Measurements from ENCODE around the gene SFRP5.

SFRP5 gene

DNA sequence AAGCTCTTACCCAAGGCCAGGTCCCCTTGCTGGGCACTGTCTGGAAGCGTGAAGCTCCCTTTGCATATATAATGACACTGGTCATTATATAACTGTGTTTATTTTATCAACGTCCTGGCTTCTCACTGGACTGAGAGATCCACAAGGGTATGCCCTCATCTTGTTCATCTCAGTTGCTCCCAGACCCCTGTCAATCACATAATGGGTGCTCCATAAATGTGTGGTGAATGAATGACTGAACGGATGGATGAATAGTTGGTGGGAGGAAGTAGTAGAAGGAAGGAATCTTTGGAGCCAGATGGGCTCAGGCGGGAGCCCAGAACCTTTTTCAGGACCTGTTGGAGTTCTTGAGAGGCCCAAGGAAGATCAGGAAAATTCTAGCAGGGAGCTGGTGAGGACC is 7.7 kb upstream of the SFRP5 start:
- TF ChIP-seq ZFX (IDR thresholded peaks at IDR 0.05), result no peak
- TF ChIP-seq, protein P1, sequence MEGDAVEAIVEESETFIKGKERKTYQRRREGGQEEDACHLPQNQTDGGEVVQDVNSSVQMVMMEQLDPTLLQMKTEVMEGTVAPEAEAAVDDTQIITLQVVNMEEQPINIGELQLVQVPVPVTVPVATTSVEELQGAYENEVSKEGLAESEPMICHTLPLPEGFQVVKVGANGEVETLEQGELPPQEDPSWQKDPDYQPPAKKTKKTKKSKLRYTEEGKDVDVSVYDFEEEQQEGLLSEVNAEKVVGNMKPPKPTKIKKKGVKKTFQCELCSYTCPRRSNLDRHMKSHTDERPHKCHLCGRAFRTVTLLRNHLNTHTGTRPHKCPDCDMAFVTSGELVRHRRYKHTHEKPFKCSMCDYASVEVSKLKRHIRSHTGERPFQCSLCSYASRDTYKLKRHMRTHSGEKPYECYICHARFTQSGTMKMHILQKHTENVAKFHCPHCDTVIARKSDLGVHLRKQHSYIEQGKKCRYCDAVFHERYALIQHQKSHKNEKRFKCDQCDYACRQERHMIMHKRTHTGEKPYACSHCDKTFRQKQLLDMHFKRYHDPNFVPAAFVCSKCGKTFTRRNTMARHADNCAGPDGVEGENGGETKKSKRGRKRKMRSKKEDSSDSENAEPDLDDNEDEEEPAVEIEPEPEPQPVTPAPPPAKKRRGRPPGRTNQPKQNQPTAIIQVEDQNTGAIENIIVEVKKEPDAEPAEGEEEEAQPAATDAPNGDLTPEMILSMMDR (conservative IDR thresholded peaks at IDR 0.05), result no peak
- no peak overlapping the region for H3K27ac ChIP-seq

DNA sequence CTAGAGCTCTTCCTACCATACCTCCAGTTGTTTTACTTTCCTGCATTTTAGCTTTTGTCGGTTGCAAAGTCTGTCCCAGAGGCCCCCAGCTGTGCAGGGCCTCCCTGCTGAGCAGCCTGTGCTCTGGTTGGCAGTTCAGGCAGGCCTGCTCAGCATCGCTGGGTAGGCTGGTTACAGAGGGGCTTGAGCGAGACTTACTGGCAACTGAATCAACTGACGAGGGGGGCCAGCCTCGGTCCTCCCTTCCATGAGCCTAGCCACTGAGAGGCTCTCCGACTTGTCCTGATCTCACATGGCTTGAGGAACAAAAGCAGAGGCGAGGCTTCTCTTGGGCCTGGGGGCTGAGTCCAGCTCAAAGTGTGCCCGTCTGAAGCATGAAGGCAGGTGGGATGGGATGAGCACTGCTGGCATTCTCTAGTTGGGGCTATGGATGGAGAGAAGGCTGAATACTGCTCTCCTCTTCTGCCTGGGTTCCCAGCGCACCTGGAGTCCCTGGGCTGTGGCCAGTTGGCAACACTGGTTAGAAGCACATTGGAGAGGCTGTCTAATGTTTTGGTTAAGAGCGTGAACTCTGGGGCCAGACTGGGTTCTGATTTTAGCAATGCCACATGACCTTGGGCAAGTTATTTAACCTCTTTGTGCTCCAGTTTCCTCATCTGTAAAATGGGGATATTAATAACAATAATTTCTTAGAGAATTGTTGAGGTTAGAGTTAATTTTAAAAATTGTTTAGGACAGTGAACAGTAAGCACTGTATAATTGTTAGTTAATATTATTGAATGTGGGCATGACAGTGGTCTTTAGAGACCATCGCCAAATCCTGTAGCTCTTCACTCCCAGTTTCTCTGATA is 6.9 kb upstream of the SFRP5 start:
- H3K27ac ChIP-seq, result no peak overlapping the region
- no peak for TF ChIP-seq ZFX (IDR thresholded peaks at IDR 0.05)
- TF ChIP-seq, protein P1 (conservative IDR thresholded peaks at IDR 0.05), result no peak

DNA sequence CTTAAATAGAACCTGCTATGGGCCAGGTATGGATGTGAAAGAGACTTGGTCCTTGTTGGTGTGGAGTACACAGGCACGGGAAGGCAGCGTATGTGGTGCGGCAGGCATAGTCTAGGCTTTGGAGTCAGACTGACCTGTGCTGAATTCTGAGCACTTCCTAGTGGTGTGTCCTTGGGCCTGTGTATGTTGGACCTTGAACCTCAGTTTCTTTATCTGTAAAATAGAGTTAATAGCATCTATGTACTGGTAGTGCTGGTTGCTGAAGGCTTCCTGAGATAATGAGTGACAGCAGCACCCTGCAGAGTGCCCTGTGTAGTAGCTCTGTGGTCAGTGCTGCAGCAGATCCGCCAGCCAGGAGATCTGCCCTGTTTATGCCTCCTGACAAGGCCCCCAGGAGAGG is 5.3 kb upstream of the SFRP5 start:
- TF ChIP-seq ZFX (IDR thresholded peaks at IDR 0.05), result no peak
- TF ChIP-seq, protein P1 (conservative IDR thresholded peaks at IDR 0.05), result no peak
- no peak overlapping the region for H3K27ac ChIP-seq

DNA sequence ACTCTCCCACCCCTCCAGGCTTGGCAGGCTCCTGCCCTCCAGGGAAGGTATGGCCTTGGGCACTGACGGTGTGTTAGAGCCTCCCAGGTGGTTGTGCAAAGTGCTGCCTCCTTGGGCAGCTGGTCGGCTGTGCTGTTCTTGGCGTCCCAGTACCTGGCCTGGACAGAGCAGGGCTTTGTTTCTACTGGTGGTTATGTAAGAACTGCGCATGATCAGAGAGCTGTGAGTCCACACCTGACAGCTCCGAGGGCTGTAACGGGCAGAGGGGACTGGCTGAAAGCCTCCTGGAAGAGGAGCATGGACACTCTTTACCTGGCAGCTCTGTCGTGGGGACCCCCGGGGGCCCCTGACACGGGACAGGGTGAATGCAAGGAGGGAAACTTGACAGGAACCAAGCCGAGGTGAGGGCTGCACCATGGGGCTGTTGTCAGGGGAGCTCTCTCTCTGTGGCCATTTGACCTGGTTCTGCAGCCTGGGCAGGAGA is 3.1 kb upstream of the SFRP5 start:
- TF ChIP-seq, protein P1 (conservative IDR thresholded peaks at IDR 0.05), result no peak
- no peak for TF ChIP-seq ZFX (IDR thresholded peaks at IDR 0.05)

DNA sequence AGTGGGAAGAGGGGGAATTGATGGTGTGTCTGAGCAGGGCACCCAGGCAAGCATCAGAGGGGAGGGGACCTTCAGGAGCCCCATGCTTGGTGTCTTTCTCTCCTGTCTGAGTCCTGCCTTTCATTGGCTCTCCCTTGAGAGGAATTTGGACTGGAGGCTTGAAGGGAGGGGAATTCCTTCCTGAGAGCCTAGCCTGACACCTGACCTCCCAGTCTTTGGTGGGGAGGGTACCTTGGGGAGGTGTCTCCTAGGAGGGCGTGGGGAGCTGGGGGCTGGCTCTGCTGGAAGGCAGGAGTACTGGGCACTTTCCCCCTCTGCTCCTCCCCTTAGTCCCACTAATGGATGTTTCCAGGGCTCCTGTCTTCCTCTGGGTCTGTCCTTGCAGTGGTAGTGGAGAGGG is 1.3 kb upstream of the SFRP5 start:
- H3K27ac ChIP-seq, result no peak overlapping the region
- TF ChIP-seq, protein P1 (conservative IDR thresholded peaks at IDR 0.05), result no peak
- no peak for TF ChIP-seq ZFX (IDR thresholded peaks at IDR 0.05)

More for the DNA sequence above, 3.1 kb upstream of the SFRP5 start:
- no peak overlapping the region for H3K27ac ChIP-seq

DNA sequence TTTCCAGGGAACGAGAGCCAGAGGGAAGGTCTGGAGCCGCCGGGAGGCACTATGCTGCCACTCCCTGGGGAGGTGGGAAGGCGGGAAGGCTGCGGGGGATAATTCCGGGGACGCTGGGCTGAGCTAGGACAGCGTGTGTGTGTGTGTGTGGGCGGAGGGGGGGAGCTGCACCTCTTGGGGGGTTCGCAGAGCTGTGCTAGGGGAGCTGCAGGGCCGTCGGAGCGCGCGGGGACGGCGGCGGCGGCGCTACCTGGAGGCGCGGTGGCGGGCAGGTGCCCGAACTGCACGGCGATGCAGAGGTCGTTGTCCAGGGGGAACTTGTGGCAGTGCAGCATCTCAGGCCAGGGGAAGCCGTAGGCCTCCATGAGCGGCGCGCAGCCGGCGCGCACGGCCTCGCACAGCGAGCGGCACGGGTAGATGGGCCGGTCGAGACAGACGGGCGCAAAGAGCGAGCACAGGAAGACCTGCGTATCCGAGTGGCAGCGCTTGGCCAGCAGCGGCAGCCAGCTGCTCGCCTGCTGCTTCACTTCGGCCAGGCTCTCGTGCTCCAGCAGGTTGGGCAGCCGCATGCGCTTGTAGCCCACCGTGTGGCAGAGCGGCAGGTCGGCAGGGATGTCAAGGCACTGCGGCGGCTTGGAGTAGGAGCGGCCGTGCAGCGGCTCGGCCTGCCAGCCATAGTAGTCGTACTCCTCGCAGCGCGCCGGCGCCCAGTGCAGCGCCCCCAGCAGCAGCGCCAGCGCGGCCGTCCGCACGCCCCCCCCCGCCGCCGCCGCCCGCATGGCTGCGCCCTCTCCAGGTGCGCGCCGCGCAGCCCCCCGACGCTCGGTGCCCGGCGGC is 526 bp downstream of the SFRP5 start:
- TF ChIP-seq, protein P1 (conservative IDR thresholded peaks at IDR 0.05), result no peak
- no peak for TF ChIP-seq ZFX (IDR thresholded peaks at IDR 0.05)

DNA sequence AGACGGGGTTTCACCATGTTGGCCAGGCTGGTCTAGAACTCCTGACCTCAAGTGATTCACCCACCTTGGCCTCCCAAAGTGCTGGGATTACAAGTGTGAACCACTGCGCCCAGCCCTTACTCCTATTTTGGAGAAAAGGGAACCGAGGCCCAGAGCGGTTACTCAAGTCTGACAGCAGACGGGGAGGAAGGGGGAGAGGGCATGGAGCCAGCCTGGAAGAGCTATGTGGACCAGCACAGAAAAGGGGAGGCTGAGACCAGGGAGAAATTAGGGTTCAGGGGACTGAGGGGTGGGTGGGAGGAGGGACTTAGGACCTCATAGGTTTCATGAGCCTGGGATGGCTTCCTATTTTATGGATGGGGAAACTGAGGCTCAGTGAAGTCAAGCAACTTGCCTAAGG is 1.5 kb downstream of the SFRP5 start:
- TF ChIP-seq, protein P1 (conservative IDR thresholded peaks at IDR 0.05), result no peak
- no peak for TF ChIP-seq ZFX (IDR thresholded peaks at IDR 0.05)

More for the DNA sequence above, 526 bp downstream of the SFRP5 start:
- no peak overlapping the region for H3K27ac ChIP-seq

More for the DNA sequence above, 1.5 kb downstream of the SFRP5 start:
- H3K27ac ChIP-seq, result no peak overlapping the region

Data from C4-2B (cell line).